H1 (cell line): Measurements from ENCODE around the gene SLC35B1. TPM values are rescaled to one million over a fixed set of nuclear protein-coding genes. Genes with fewer than 3 reads are reported as not detected.

Source experiments
- CTCF ChIA-PET: fragments of 300-600 bp; sonication (Branson Sonifier 250); formaldehyde crosslinking; loops from one replicate; lab custom pipeline; 2021; ENCODE audit not compliant: partially characterized antibody; lab: Charles Lee
- POLR2A ChIA-PET: fragments of 300-600 bp; sonication (Branson Sonifier 250); formaldehyde crosslinking; loops from one replicate; lab custom pipeline; 2021; ENCODE audit warnings: inconsistent platforms; ENCODE audit not compliant: partially characterized antibody; lab: Charles Lee
- DNase-seq, 2 experiments: peaks; one replicate each; pipeline versions ENCODE4 v3.0.0 to v3.0.0-alpha.2; 2010 to 2022; ENCODE audit warnings: low spot score in 2 of 2, low read depth in 1 of 2, mixed read lengths in 1 of 2
- FAIRE-seq: peaks from 2 replicates; lab custom pipeline; 2011; peaks lifted over from hg19 to GRCh38; lab: Jason Lieb, UNC
- H2AFZ ChIP-seq: 2 replicates; pipeline ENCODE4 v1.8.1; 2012; ENCODE audit warnings: low read length, inconsistent platforms
- H2AK5ac ChIP-seq: 2 replicates; pipeline ENCODE4 v1.6.1; 2013; ENCODE audit warnings: low read depth, low read length
- H2BK120ac ChIP-seq: replicated peaks from 2 replicates; pipeline ENCODE3; 2013; ENCODE audit warnings: low read depth, low read length, inconsistent platforms
- H2BK12ac ChIP-seq: 2 replicates; pipeline ENCODE4 v1.6.1; 2013; ENCODE audit warnings: low read depth, low read length
- H2BK15ac ChIP-seq: 2 replicates; pipeline ENCODE4 v1.6.1; 2013; ENCODE audit warnings: low read length
- H2BK20ac ChIP-seq: 2 replicates; pipeline ENCODE4 v1.6.1; 2013; ENCODE audit warnings: low read length
- H2BK5ac ChIP-seq: 2 replicates; pipeline ENCODE4 v1.6.1; 2013; ENCODE audit warnings: low read depth, low read length
- H3K14ac ChIP-seq: 2 replicates; pipeline ENCODE4 v1.6.1; 2013; ENCODE audit warnings: inconsistent platforms; ENCODE audit not compliant: insufficient read length
- H3K18ac ChIP-seq: 2 replicates; pipeline ENCODE4 v1.6.1; 2013; ENCODE audit warnings: low read length; ENCODE audit errors: extremely low read depth
- H3K23ac ChIP-seq: 2 replicates; pipeline ENCODE4 v1.6.1; 2013; ENCODE audit warnings: inconsistent platforms; ENCODE audit not compliant: insufficient read length
- H3K23me2 ChIP-seq: 2 replicates; pipeline ENCODE4 v1.6.1; 2013; ENCODE audit warnings: low read depth, low read length
- H3K27ac ChIP-seq: 2 replicates; pipeline ENCODE4 v1.6.1; 2011; ENCODE audit warnings: low read depth, low read length, inconsistent platforms
- H3K27me3 ChIP-seq, 4 experiments: replicated peaks in 1 of 4; 1 replicate in 1 of 4; 2 replicates in 3 of 4; pipeline versions ENCODE4 v1.6.1 to v1.8.1; 2011 to 2013; ENCODE audit warnings: low read length in 3 of 4, mild to moderate bottlenecking in 3 of 4, inconsistent platforms in 2 of 4, mixed read lengths in 2 of 4, moderate library complexity in 1 of 4; ENCODE audit not compliant: control insufficient read depth in 3 of 4, insufficient read depth in 3 of 4; ENCODE audit errors: extremely low read depth in 1 of 4
- H3K36me3 ChIP-seq, 4 experiments: 2 replicates each; pipeline versions ENCODE4 v1.6.1 to v1.8.1; 2011 to 2013; ENCODE audit warnings: mild to moderate bottlenecking in 4 of 4, low read length in 3 of 4, moderate library complexity in 2 of 4, control low read depth in 1 of 4, inconsistent platforms in 1 of 4; ENCODE audit not compliant: insufficient read depth in 4 of 4, control insufficient read depth in 2 of 4
- H3K4ac ChIP-seq: replicated peaks from 2 replicates; pipeline ENCODE3; 2013; ENCODE audit warnings: low read length, low read depth, mixed read lengths, inconsistent platforms; ENCODE audit not compliant: insufficient read length
- H3K4me1 ChIP-seq, 4 experiments: replicated peaks in 1 of 4; 1 replicate in 1 of 4; 2 replicates in 3 of 4; pipeline versions ENCODE4 v1.6.1 to v1.8.1; 2011 to 2013; ENCODE audit warnings: low read length in 3 of 4, inconsistent platforms in 2 of 4, mixed read lengths in 1 of 4; ENCODE audit not compliant: insufficient read depth in 4 of 4, control insufficient read depth in 3 of 4
- H3K4me2 ChIP-seq, 2 experiments: 2 replicates each; pipeline versions ENCODE4 v1.6.1 to v1.8.1; 2011 to 2013; ENCODE audit warnings: low read depth in 2 of 2, low read length in 2 of 2, control low read depth in 1 of 2, inconsistent platforms in 1 of 2, mild to moderate bottlenecking in 1 of 2; ENCODE audit not compliant: insufficient read depth in 1 of 2
- H3K4me3 ChIP-seq, 4 experiments: fragments of 200-600, 300-600 bp in 1 of 4; sonication (generic), shearing (Covaris generic), sonication (Bioruptor Twin) in 1 of 4; 2 replicates each; pipeline versions ENCODE4 v1.5.1 to v1.8.1; 2011 to 2016; ENCODE audit warnings: low read length in 4 of 4, low read depth in 3 of 4, control low read depth in 2 of 4, inconsistent platforms in 2 of 4, mild to moderate bottlenecking in 2 of 4, mixed read lengths in 1 of 4, moderate library complexity in 1 of 4; ENCODE audit not compliant: insufficient read depth in 2 of 4; ENCODE audit errors: extremely low read depth in 1 of 4
- H3K56ac ChIP-seq: replicated peaks from 2 replicates; pipeline ENCODE3; 2013; ENCODE audit warnings: low read depth, mild to moderate bottlenecking, mixed read lengths, low read length, inconsistent platforms; ENCODE audit not compliant: insufficient read length
- H3K79me1 ChIP-seq: 2 replicates; pipeline ENCODE4 v1.6.1; 2013; ENCODE audit warnings: low read depth, low read length, control low read depth
- H3K79me2 ChIP-seq, 2 experiments: 2 replicates each; pipeline versions ENCODE4 v1.6.1 to v1.8.1; 2012 to 2013; ENCODE audit warnings: low read length in 2 of 2, mild to moderate bottlenecking in 2 of 2, inconsistent platforms in 1 of 2; ENCODE audit not compliant: insufficient read depth in 2 of 2, control insufficient read depth in 1 of 2
- H3K9ac ChIP-seq, 4 experiments: replicated peaks in 1 of 4; 1 replicate in 1 of 4; 2 replicates in 3 of 4; pipeline versions ENCODE4 v1.6.1 to v1.8.1; 2011 to 2013; ENCODE audit warnings: low read depth in 3 of 4, low read length in 3 of 4, control low read depth in 2 of 4, mild to moderate bottlenecking in 2 of 4, moderate library complexity in 2 of 4, inconsistent platforms in 1 of 4; ENCODE audit errors: extremely low read depth in 1 of 4
- H3K9me3 ChIP-seq, 2 experiments: 2 replicates each; pipeline versions ENCODE4 v1.6.1 to v1.8.1; 2012 to 2013; ENCODE audit warnings: mild to moderate bottlenecking in 2 of 2, moderate library complexity in 2 of 2, control low read depth in 1 of 2, inconsistent platforms in 1 of 2, low read depth in 1 of 2, low read length in 1 of 2, mixed read lengths in 1 of 2; ENCODE audit not compliant: insufficient read depth in 2 of 2
- H4K20me1 ChIP-seq, 2 experiments: replicated peaks in 1 of 2; 2 replicates each; pipeline versions ENCODE3 to v1.8.1; 2011 to 2013; ENCODE audit warnings: inconsistent platforms in 2 of 2, low read length in 2 of 2, mild to moderate bottlenecking in 1 of 2; ENCODE audit not compliant: insufficient read depth in 2 of 2, control insufficient read depth in 1 of 2
- H4K5ac ChIP-seq: 2 replicates; pipeline ENCODE4 v1.6.1; 2013; ENCODE audit warnings: low read length, low read depth, mixed read lengths, inconsistent platforms; ENCODE audit not compliant: insufficient read length
- H4K8ac ChIP-seq: 2 replicates; pipeline ENCODE4 v1.8.0; 2013; ENCODE audit warnings: mild to moderate bottlenecking, moderate library complexity, low read length, inconsistent platforms; ENCODE audit not compliant: insufficient read depth; ENCODE audit errors: extremely low read depth
- H4K91ac ChIP-seq: replicated peaks from 2 replicates; pipeline ENCODE3; 2013; ENCODE audit warnings: low read length, mixed read lengths, inconsistent platforms; ENCODE audit not compliant: insufficient read length
- BACH1 ChIP-seq: IDR thresholded peaks from 2 replicates; pipeline ENCODE4 v1.6.1; 2012; ENCODE audit warnings: low read length, improper control_type of control experiment
- BRCA1 ChIP-seq: IDR thresholded peaks from 2 replicates; pipeline ENCODE4 v1.6.1; 2012; ENCODE audit warnings: low read depth, low read length, improper control_type of control experiment
- CEBPB ChIP-seq: IDR thresholded peaks from 2 replicates; pipeline ENCODE4 v1.6.1; 2012; ENCODE audit warnings: low read depth, low read length
- CHD1 ChIP-seq: IDR thresholded peaks from 2 replicates; pipeline ENCODE4 v1.6.1; 2012; ENCODE audit warnings: low read depth, low read length, improper control_type of control experiment
- CREB1 ChIP-seq: IDR thresholded peaks from 2 replicates; pipeline ENCODE4 v1.6.1; 2012; ENCODE audit warnings: inconsistent platforms
- HDAC2 ChIP-seq, 2 experiments: fragments of 300-600 bp in 1 of 2; sonication (generic) in 1 of 2; IDR thresholded peaks; 2 replicates each; pipeline ENCODE4 v1.6.1; 2011 to 2012; ENCODE audit warnings: low read depth in 2 of 2, low read length in 2 of 2, mild to moderate bottlenecking in 2 of 2, moderate library complexity in 2 of 2, borderline replicate concordance in 1 of 2, inconsistent platforms in 1 of 2
- JUND ChIP-seq: IDR thresholded peaks from 2 replicates; pipeline ENCODE4 v1.6.1; 2011; ENCODE audit warnings: mild to moderate bottlenecking, improper control_type of control experiment, low read length
- KDM5A ChIP-seq: fragments of 200-600 bp; IDR thresholded peaks from 2 replicates; pipeline ENCODE4 v1.7.1; 2012; ENCODE audit warnings: mild to moderate bottlenecking, low read length, inconsistent platforms, mixed read lengths
- NANOG ChIP-seq: IDR thresholded peaks from 2 replicates; pipeline ENCODE4 v1.6.1; 2011; ENCODE audit warnings: low read length, low read depth, mild to moderate bottlenecking, inconsistent platforms; ENCODE audit not compliant: insufficient read depth, poor library complexity, severe bottlenecking
- RAD21 ChIP-seq, 2 experiments: IDR thresholded peaks in 1 of 2; conservative IDR thresholded peaks in 1 of 2; 2 replicates each; pipeline ENCODE4 v1.6.1; 2011; ENCODE audit warnings: low read depth in 2 of 2, low read length in 2 of 2, improper control_type of control experiment in 1 of 2, inconsistent platforms in 1 of 2, mild to moderate bottlenecking in 1 of 2, moderate library complexity in 1 of 2
- RXRA ChIP-seq: IDR thresholded peaks from 2 replicates; pipeline ENCODE4 v1.6.1; 2011; ENCODE audit warnings: low read depth, mild to moderate bottlenecking, low read length, moderate library complexity; ENCODE audit not compliant: insufficient read depth
- SP4 ChIP-seq: IDR thresholded peaks from 2 replicates; pipeline ENCODE4 v1.6.1; 2012; ENCODE audit warnings: low read length, inconsistent platforms
- TAF7 ChIP-seq: optimal IDR thresholded peaks from 2 replicates; pipeline ENCODE3; 2011; ENCODE audit warnings: low read depth, mild to moderate bottlenecking, inconsistent platforms, low read length, moderate library complexity, borderline replicate concordance
- TBP ChIP-seq: IDR thresholded peaks from 2 replicates; pipeline ENCODE4 v1.6.1; 2011; ENCODE audit warnings: low read depth, low read length, improper control_type of control experiment
- TEAD4 ChIP-seq: IDR thresholded peaks from 2 replicates; pipeline ENCODE4 v1.6.1; 2012; ENCODE audit warnings: low read depth, low read length, inconsistent platforms, mixed read lengths
- WGBS, 2 experiments: shearing (Covaris generic) in 1 of 2; methylation state at CpG; one replicate each; pipeline versions ENCODE4 v1.1.6 to v1.1.7; 2013 to 2015; ENCODE audit warnings: low lambda C conversion rate in 2 of 2, mixed read lengths in 2 of 2, inconsistent platforms in 1 of 2, low coverage in 1 of 2, missing lambda C conversion rate in 1 of 2; ENCODE audit not compliant: insufficient replicate concordance in 2 of 2, insufficient coverage in 1 of 2, insufficient read length in 1 of 2; ENCODE audit errors: extremely low coverage in 1 of 2, missing lambda C conversion rate in 1 of 2; 5-methylcytosine and 5-hydroxymethylcytosine counted together
- polyA plus RNA-seq, 7 experiments: library from polyadenylated mRNA; depleted of rRNA in 3 of 7; stranded (reverse) in 5 of 7; unstranded in 2 of 7; fragments of >200 nt in 5 of 7; fragments of 200-250 nt in 2 of 7; gene quantifications; 1 replicate in 5 of 7; 2 replicates in 1 of 7; 4 replicates in 1 of 7; pipeline versions ENCODE4 v1.2.1 to v1.2.3, GENCODE V29; 2011 to 2013; ENCODE audit warnings: missing spikeins in 2 of 7, mixed read lengths in 2 of 7
- total RNA-seq: library from RNA; stranded (reverse); fragmentation: NEBNext Ultra II Directional; extraction: Animal tissue kit (Norgen Biotek cat#: 25700); gene quantifications from 2 replicates; pipeline ENCODE4 v1.2.1, GENCODE V29; 2021

Gene SLC35B1
- total and polyA plus RNA-seq, 2 of the 8 experiments (the other 6 are each of a cell fraction or from before 2014, with no cell fraction given), result 56.5 to 87.7 TPM

- no peaks in the 10 kb centered on the region for H3K36me3 ChIP-seq
These were observed 15.0 kb downstream of the SLC35B1 start for GRCh38 chr17:49692751-49693150.

More at GRCh38 chr17:49692751-49693150, 15.0 kb downstream of the SLC35B1 start:
- H2AFZ ChIP-seq, result no peak overlapping the region
- H3K4me2 ChIP-seq, result no peak overlapping the region
- no peak overlapping the region for H3K27ac ChIP-seq
- no peak overlapping the region for H3K56ac ChIP-seq
- no peak overlapping the region for H2BK12ac ChIP-seq
- no peak overlapping the region for H2BK5ac ChIP-seq
- 0 out of 2 replicates have a peak overlapping the region, but pooled peaks have one; percentile 24 for H2BK15ac ChIP-seq
- no peak overlapping the region for H2AK5ac ChIP-seq
- H3K27me3 ChIP-seq, result no peaks in the 10 kb centered on the region; a peak in 1 of 7 replicates
- CTCF ChIA-PET, result interaction anchor here (0.7 to 19.2 kb wide), 3 partner anchors 122 to 283 kb away, joined by 4 to 228 read pairs (median 32); no protein-coding TSS in a partner anchor
- H3K4me3 ChIP-seq, result no peak overlapping the region; a peak in 1 of 8 replicates
- H3K79me2 ChIP-seq, result no peaks in the 10 kb centered on the region
- no peak overlapping the region for H3K23ac ChIP-seq
- TF ChIP-seq KDM5A (no peak), CEBPB (no peak), BACH1 (no peak), JUND (no peak), TAF7 (no peak), NANOG (no peak), BRCA1 (no peak), CHD1 (no peak), RAD21 (IDR thresholded peaks at IDR 0.05 in 1 of 2, conservative IDR thresholded peaks at IDR 0.05 in 1 of 2; ENCODE audit: low read depth in 2 of 2, low read length in 2 of 2) (no peak), TBP (no peak), TEAD4 (no peak), RXRA (no peak), HDAC2 (IDR thresholded peaks at IDR 0.05; ENCODE audit: borderline replicate concordance in 1 of 2, low read depth in 2 of 2, low read length in 2 of 2) (no peak), SP4 (no peak), CREB1 (no peak)
- FAIRE-seq, result no peak
- H2BK120ac ChIP-seq, result no peak overlapping the region
- no peak overlapping the region for H3K4ac ChIP-seq
- no peak overlapping the region for H3K9ac ChIP-seq
- H4K20me1 ChIP-seq, result no peaks in the 10 kb centered on the region
- no peak overlapping the region for H3K18ac ChIP-seq
- no peaks in the 10 kb centered on the region for H3K23me2 ChIP-seq
- no peak overlapping the region for H2BK20ac ChIP-seq
- POLR2A ChIA-PET, result no interaction called here
- DNase-seq, result no peak
- peaks cover 0 to 2% (median 0%) of the 10 kb centered on the region in 4 experiments; a peak in 3 of 7 replicates for H3K4me1 ChIP-seq
- no peak overlapping the region for H4K8ac ChIP-seq
- no peak overlapping the region for H4K91ac ChIP-seq
- no peaks in the 10 kb centered on the region for H3K9me3 ChIP-seq
- no peak overlapping the region for H4K5ac ChIP-seq
- no peaks in the 10 kb centered on the region for H3K79me1 ChIP-seq
- H3K14ac ChIP-seq, result no peak overlapping the region
- WGBS, 2 experiments, result 86% methylated on average over 4 of the region's 4 CpGs; no CpG with 5 or more reads in 1 of the 2 experiments
